ENCODE measurements around the gene GPR156. TPM values are rescaled to one million over a fixed set of nuclear protein-coding genes. Genes with fewer than 3 reads are reported as not detected.
"Not testable (repeated sequence)": the region's sequence is repeated elsewhere in the genome, so short reads cannot be mapped to it uniquely, and the experiment has no call there.

The GPR156 gene
- total RNA-seq, 1 experiment from 2014 or later: 0.08 TPM

- DNase-seq (ENCODE audit: low read depth, low spot score): no peak
- in situ Hi-C loops (cut with HindIII; ENCODE audit: low pct_unique_long_range_greater_than_20kb, low sequenced_read_pairs): no loop called here
Measured at GRCh38 chr3:120173056-120173675, 111.9 kb downstream of the GPR156 start.

- in situ Hi-C loops (cut with HindIII; ENCODE audit: low pct_unique_long_range_greater_than_20kb, low sequenced_read_pairs): no loop called here
- no peak for DNase-seq (ENCODE audit: low read depth, low spot score)
Measured at GRCh38 chr3:120172070-120172469, 113.0 kb downstream of the GPR156 start.

GRCh38 chr3:120171134-120171873 is 113.7 kb downstream of the GPR156 start:
- no peak for DNase-seq (ENCODE audit: low read depth, low spot score)
- in situ Hi-C loops (cut with HindIII; ENCODE audit: low pct_unique_long_range_greater_than_20kb, low sequenced_read_pairs): no loop called here

GRCh38 chr3:120170223-120170622 is 114.8 kb downstream of the GPR156 start:
- DNase-seq (ENCODE audit: low read depth, low spot score): no peak
- in situ Hi-C loops (cut with HindIII; ENCODE audit: low pct_unique_long_range_greater_than_20kb, low sequenced_read_pairs): no loop called here

- no peak for DNase-seq (ENCODE audit: low read depth, low spot score)
- in situ Hi-C loops (cut with HindIII; ENCODE audit: low pct_unique_long_range_greater_than_20kb, low sequenced_read_pairs): no loop called here
Measured at GRCh38 chr3:120169407-120169806, 115.6 kb downstream of the GPR156 start.

- no peak for DNase-seq (ENCODE audit: low read depth, low spot score)
- in situ Hi-C loops (cut with HindIII; ENCODE audit: low pct_unique_long_range_greater_than_20kb, low sequenced_read_pairs): no loop called here
Measured at GRCh38 chr3:120168611-120169010, 116.4 kb downstream of the GPR156 start.

GRCh38 chr3:120168038-120168437 is 117.0 kb downstream of the GPR156 start:
- in situ Hi-C loops (cut with HindIII; ENCODE audit: low pct_unique_long_range_greater_than_20kb, low sequenced_read_pairs): no loop called here
- DNase-seq (ENCODE audit: low read depth, low spot score): no peak

GRCh38 chr3:120167488-120167887 is 117.5 kb downstream of the GPR156 start:
- DNase-seq (ENCODE audit: low read depth, low spot score): no peak
- in situ Hi-C loops (cut with HindIII; ENCODE audit: low pct_unique_long_range_greater_than_20kb, low sequenced_read_pairs): no loop called here

GRCh38 chr3:120163816-120164215 is 121.2 kb downstream of the GPR156 start:
- in situ Hi-C loops (cut with HindIII; ENCODE audit: low pct_unique_long_range_greater_than_20kb, low sequenced_read_pairs): no loop called here
- no peak for DNase-seq (ENCODE audit: low read depth, low spot score)

GRCh38 chr3:120163026-120163425 is 122.0 kb downstream of the GPR156 start:
- in situ Hi-C loops (cut with HindIII; ENCODE audit: low pct_unique_long_range_greater_than_20kb, low sequenced_read_pairs): no loop called here
- peak; percentile 78 for DNase-seq (ENCODE audit: low read depth, low spot score)

GRCh38 chr3:120162400-120162799 is 122.6 kb downstream of the GPR156 start:
- in situ Hi-C loops (cut with HindIII; ENCODE audit: low pct_unique_long_range_greater_than_20kb, low sequenced_read_pairs): no loop called here
- DNase-seq (ENCODE audit: low read depth, low spot score): no peak

- DNase-seq (ENCODE audit: low read depth, low spot score): no peak
- in situ Hi-C loops (cut with HindIII; ENCODE audit: low pct_unique_long_range_greater_than_20kb, low sequenced_read_pairs): no loop called here
Measured at GRCh38 chr3:120161902-120162301, 123.1 kb downstream of the GPR156 start.

- in situ Hi-C loops (cut with HindIII; ENCODE audit: low pct_unique_long_range_greater_than_20kb, low sequenced_read_pairs): no loop called here
Measured at GRCh38 chr3:120160050-120160449, 125.0 kb downstream of the GPR156 start.

GRCh38 chr3:120157681-120158080 is 127.3 kb downstream of the GPR156 start:
- in situ Hi-C loops (cut with HindIII; ENCODE audit: low pct_unique_long_range_greater_than_20kb, low sequenced_read_pairs): no loop called here
- DNase-seq (ENCODE audit: low read depth, low spot score): no peak

More at GRCh38 chr3:120160050-120160449, 125.0 kb downstream of the GPR156 start:
- DNase-seq (ENCODE audit: low read depth, low spot score): peak; percentile 41

GRCh38 chr3:120157113-120157512 is 127.9 kb downstream of the GPR156 start:
- in situ Hi-C loops (cut with HindIII; ENCODE audit: low pct_unique_long_range_greater_than_20kb, low sequenced_read_pairs): no loop called here
- DNase-seq (ENCODE audit: low read depth, low spot score): no peak

- in situ Hi-C loops (cut with HindIII; ENCODE audit: low pct_unique_long_range_greater_than_20kb, low sequenced_read_pairs): no loop called here
- no peak for DNase-seq (ENCODE audit: low read depth, low spot score)
Measured at GRCh38 chr3:120156699-120157098, 128.3 kb downstream of the GPR156 start.

GRCh38 chr3:120155694-120156093 is 129.3 kb downstream of the GPR156 start:
- DNase-seq (ENCODE audit: low read depth, low spot score); in situ Hi-C loops (cut with HindIII; ENCODE audit: low pct_unique_long_range_greater_than_20kb, low sequenced_read_pairs): not testable (repeated sequence)

GRCh38 chr3:120155108-120155507 is 129.9 kb downstream of the GPR156 start:
- in situ Hi-C loops (cut with HindIII; ENCODE audit: low pct_unique_long_range_greater_than_20kb, low sequenced_read_pairs): no loop called here
- no peak for DNase-seq (ENCODE audit: low read depth, low spot score)

GRCh38 chr3:120153294-120153693 is 131.7 kb downstream of the GPR156 start:
- no peak for DNase-seq (ENCODE audit: low read depth, low spot score)
- in situ Hi-C loops (cut with HindIII; ENCODE audit: low pct_unique_long_range_greater_than_20kb, low sequenced_read_pairs): no loop called here

All from SK-MEL-5 (cell line).